Measurements from ENCODE around the gene FOLR3. TPM values are rescaled to one million over a fixed set of nuclear protein-coding genes. Genes with fewer than 3 reads are reported as not detected.
"Not testable (repeated sequence)": the region's sequence is repeated elsewhere in the genome, so short reads cannot be mapped to it uniquely, and the experiment has no call there.

FOLR3 gene
- total RNA-seq, 1 experiment from 2014 or later = not detected

DNA sequence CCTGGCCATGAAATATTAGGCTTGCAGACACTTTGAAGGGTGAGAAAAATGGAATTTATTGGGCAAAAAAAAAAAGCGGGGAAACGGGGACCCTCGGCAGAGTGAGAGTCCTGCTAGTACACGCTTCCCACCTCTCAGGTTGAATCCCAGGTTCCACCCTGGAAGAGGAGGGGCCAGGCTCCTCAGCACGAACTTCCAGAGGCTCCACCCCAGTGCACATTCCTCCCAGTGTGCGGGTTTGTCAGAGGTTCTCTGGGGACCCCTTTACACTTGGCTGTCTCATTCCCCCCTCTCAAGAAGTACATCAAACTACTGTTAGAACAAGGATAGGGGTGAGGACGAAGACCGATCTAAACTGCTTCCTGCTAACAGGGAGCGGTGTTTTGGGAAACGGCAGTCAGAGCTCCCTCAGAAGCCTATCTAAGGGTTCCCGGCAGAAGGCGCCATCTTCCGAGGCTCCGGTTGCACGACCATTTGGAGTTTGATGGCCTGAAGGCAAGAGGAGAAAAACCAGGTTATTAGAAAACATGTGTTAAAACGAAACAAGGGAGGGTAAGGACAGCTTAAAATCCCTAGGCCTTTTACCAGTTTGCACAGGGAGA is 27.5 kb downstream of the FOLR3 start:
- DNase-seq (ENCODE audit: low read depth) = no peak

GRCh38 chr11:72164187-72164586 is 28.7 kb downstream of the FOLR3 start:
- DNase-seq (ENCODE audit: low read depth) = not testable (repeated sequence)

DNA sequence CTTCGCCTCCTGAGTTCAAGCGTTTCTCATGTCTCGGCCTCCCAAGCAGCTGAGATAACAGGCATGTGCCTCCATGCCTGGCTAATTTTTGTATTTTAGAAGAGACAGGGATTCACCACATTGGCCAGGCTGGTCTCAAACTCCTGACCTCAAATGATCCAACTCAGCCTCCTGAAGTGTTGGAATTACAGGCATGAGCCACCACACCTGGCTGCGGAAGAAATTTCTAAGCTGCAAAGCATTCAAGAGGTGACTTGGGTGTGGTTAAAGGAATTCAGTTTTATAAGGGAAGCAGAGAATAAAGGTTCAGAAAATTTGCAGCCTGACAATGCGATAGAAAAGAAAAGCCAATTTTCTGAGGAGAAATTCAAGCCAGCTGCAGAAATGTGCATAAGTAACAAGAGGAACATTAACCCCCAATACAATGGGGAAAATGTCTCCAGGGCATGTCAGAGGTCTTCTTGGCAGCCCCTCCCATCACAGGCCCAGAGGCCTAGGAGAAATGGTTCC is 33.6 kb downstream of the FOLR3 start:
- DNase-seq (ENCODE audit: low read depth) = not testable (repeated sequence)

- DNase-seq (ENCODE audit: low read depth) = not testable (repeated sequence)
Observed at GRCh38 chr11:72169754-72170153, 34.2 kb downstream of the FOLR3 start.

DNA sequence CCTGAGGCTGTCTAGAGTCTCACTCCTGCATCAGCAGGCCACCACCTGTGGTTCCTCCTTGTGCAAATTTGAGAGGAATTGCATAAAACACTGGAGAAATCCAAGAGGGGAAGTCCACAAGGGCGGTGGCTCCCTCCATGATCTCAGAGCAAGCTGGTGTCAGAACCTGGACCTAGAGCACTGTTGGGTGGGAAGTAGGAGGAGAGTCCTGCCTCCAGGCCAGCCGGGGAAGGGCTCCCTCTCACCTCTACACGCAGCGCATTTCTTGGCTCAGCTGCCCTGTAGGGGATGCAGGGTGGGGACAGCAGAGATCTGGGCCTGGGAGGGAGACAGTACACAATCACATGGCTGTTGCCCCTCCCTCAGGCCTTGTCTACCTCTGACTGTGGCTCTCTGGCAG is 36.5 kb downstream of the FOLR3 start:
- not testable (repeated sequence) for DNase-seq (ENCODE audit: low read depth)

DNA sequence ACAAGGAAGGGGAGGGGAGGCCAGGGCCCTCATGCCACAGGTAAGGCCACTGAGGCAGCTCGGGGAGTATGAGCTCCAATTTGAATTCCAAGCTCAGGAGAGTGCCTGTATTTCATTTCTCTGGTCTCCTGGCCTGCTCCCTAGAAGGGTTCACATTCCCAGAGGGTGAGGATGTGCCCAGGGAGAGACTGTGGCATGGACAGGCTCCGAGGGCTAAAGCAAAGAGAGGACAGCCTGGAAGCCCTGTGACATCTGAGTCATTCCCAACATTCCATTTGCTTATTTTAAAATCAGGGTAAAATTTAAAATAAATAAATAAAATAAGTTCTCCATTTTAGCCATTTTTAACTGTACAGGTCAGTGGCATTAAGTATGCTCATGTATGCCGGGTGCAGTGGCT is 37.8 kb downstream of the FOLR3 start:
- no peak for DNase-seq (ENCODE audit: low read depth)

DNA sequence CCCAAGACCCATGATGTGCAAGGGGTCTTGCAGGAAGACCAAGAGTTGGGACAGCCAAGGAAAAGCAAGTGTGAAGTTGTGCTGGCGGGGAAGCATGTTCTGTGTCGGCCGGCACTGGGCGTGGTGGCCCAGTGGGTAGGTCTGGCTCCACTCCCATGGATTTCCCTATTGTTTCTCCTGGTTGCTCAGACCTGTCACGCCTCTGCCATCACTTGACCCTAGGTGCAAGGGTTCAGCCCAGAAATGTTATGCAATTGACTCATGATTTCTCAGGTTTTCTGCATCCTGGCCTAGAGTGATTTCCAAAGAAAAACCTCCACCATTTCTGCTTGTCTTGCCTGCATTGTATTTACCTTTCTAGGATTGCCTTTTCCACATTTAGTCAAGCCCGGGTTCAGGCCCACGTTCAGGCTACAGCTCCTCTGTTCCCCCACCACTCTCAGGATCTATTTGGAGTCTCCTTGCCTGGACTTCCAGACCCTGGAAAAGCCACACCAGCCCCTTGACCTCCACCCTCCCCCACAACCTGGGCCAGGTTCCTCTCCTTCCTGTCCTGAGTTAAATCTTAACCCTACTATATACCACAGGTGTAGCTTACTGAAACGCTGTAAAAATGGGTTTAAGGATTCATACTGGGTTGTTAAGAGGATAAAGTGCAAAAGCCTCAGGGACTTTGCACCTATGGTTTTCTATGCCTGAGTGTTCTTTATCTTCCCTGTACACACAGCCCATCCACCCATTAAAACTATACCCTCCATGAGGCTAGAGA is 39.0 kb downstream of the FOLR3 start:
- no peak for DNase-seq (ENCODE audit: low read depth)

GRCh38 chr11:72177656-72178055 is 42.1 kb downstream of the FOLR3 start:
- DNase-seq (ENCODE audit: low read depth) = no peak

GRCh38 chr11:72179049-72179803 is 43.7 kb downstream of the FOLR3 start:
- no peak for DNase-seq (ENCODE audit: low read depth)

GRCh38 chr11:72179804-72180396 is 44.4 kb downstream of the FOLR3 start:
- DNase-seq (ENCODE audit: low read depth) = no peak

DNA sequence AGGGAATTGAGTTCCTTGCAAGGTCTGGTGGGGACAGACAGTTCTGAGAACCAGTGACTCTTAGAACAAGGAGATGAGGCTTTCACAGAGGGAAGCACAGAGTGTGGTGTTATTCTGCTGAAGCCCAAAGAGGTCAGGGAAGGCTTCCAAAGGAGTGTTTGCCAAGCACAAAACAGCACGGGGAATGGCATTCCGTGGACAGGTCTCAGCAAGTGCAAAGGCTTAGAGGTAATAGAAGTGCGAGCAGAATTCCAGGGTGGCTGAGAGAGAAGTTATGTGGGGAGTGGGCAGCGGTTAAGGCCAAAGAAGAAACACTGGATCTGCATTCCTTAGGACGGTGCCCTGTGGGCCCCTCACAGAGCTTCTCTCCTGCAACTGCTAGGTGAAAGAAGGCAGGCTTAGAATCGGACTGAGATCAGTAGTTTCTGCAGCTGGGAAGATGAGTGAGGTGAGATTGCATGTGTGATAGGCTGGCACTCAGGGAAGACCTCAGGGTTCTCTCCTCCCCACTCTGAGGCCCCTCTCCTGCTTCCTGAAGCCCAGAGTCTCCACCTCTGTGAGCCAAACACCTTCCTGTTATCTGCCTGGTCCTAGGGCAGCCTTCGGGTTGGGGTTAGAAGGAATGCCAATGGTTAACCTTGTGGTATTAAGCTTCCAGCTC is 45.5 kb downstream of the FOLR3 start:
- DNase-seq (ENCODE audit: low read depth) = not testable (repeated sequence)

DNA sequence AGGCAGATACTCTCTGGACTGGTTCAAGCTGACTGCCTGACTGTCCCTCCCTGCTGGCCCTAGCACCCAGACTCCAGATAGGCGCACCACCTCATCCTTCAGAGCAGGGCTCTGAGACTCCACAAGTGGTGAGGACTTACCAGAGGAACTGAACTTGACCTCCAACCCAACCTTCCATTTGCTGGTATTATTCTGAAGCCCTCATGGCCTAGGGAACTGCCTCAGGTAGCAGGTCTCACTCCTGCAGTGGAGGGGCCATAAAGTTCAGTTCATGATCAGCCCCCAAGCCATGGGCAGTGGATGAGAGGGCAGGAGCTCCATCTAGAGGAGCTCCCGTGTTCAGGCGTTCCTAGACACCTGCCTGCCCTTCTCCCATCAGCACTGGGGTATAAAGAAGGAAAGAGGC is 46.0 kb downstream of the FOLR3 start:
- not testable (repeated sequence) for DNase-seq (ENCODE audit: low read depth)

GRCh38 chr11:72188267-72188666 is 52.7 kb downstream of the FOLR3 start:
- DNase-seq (ENCODE audit: low read depth) = no peak

Other genes starting within 250 kb of the FOLR3 start
- gene XNDC1N, start 207.1 kb upstream of the FOLR3 start, total RNA-seq (2014; rRNA removed) = 3.7 and 6.9 TPM in 2 replicates
- gene RNF121, start 206.7 kb upstream of the FOLR3 start, total RNA-seq (2014; rRNA removed) = 26.1 and 28.4 TPM in 2 replicates
- 0.90 and 1.8 TPM in 2 replicates for gene IL18BP, start 136.8 kb upstream of the FOLR3 start, total RNA-seq (2014; rRNA removed)
- gene NUMA1, start 55.2 kb upstream of the FOLR3 start, total RNA-seq (2014; rRNA removed) = 120 and 132 TPM in 2 replicates
- gene LRRC51, start 54.9 kb upstream of the FOLR3 start, total RNA-seq (2014; rRNA removed) = 6.4 and 7.8 TPM in 2 replicates
- gene LAMTOR1, start 32.4 kb upstream of the FOLR3 start, total RNA-seq (2014; rRNA removed) = 150 and 155 TPM in 2 replicates
- not detected in 2 replicates for gene TOMT, start 29.8 kb upstream of the FOLR3 start, total RNA-seq (2014; rRNA removed)
- gene ANAPC15, start 23.0 kb upstream of the FOLR3 start, total RNA-seq (2014; rRNA removed) = 33.9 and 42.8 TPM in 2 replicates
- 0.17 TPM in 1 of 2 replicates, not detected in the other for gene FOLR1, start 56.4 kb downstream of the FOLR3 start, total RNA-seq (2014; rRNA removed)
- gene FOLR2, start 81.1 kb downstream of the FOLR3 start, total RNA-seq (2014; rRNA removed) = not detected in 2 replicates
- gene INPPL1, start 89.0 kb downstream of the FOLR3 start, total RNA-seq (2014; rRNA removed) = 72.8 and 140 TPM in 2 replicates
- gene PHOX2A, start 108.5 kb downstream of the FOLR3 start, total RNA-seq (2014; rRNA removed) = not detected in 2 replicates